Activated naive CD8-positive, alpha-beta T cell treated with anti-CD3 and anti-CD28 coated beads, Interleukin-2, amount 50 U/mL, for 24 hours (primary cell): ENCODE measurements around the gene ZNF577.

Experiments
- ATAC-seq: fragments of 150-1000 bp; cut with Tn5 transposase; one replicate; pipeline ENCODE4 v1.10.0; 2021
- DNase-seq: peaks from one replicate; pipeline ENCODE4 v3.0.0; 2021
- H3K27ac Mint-ChIP-seq: one replicate; pipeline ENCODE4 v1.8.0; 2021; ENCODE audit warnings: mild to moderate bottlenecking, mixed read lengths
- H3K27me3 Mint-ChIP-seq: one replicate; pipeline ENCODE4 v1.8.0; 2021; ENCODE audit warnings: mixed read lengths
- H3K36me3 Mint-ChIP-seq: one replicate; pipeline ENCODE4 v1.8.0; 2021; ENCODE audit warnings: low read depth, mixed read lengths
- H3K4me1 Mint-ChIP-seq: one replicate; pipeline ENCODE4 v1.8.0; 2021; ENCODE audit warnings: mixed read lengths
- H3K4me3 Mint-ChIP-seq: one replicate; pipeline ENCODE4 v1.8.0; 2021; ENCODE audit warnings: mild to moderate bottlenecking, moderate library complexity, mixed read lengths
- H3K9me3 Mint-ChIP-seq: one replicate; pipeline ENCODE4 v1.8.0; 2021; ENCODE audit warnings: mixed read lengths

ZNF577 gene

GRCh38 chr19:51904331-51905165, 16.8 kb upstream of the ZNF577 start, which contains the start of gene ZNF649:
TSS of gene ZNF649 (minus strand) at chr19:51905017. CDS start at chr19:51900107, 4,910 bp downstream.
- H3K27ac Mint-ChIP-seq: peak within 1 kb of the TSS; percentile 97
- H3K9me3 Mint-ChIP-seq: peaks cover 68% of the 10 kb centered on the region
- H3K27me3 Mint-ChIP-seq: peaks cover 18% of the 10 kb centered on the region
- H3K4me3 Mint-ChIP-seq: peak within 1 kb of the TSS; percentile 98
- H3K36me3 Mint-ChIP-seq: peaks cover 87% of the 10 kb centered on the region
- peaks cover 25% of the 10 kb centered on the region for H3K4me1 Mint-ChIP-seq
- DNase-seq (peak; percentile 84), ATAC-seq (peak; percentile 87)

GRCh38 chr19:51903192-51903591, 15.4 kb upstream of the ZNF577 start:
- Mint-ChIP-seq H3K36me3 (peaks cover 94% of the 10 kb centered on the region), H3K4me3 (peak overlapping the region; percentile 58), H3K27ac (no peak overlapping the region), H3K27me3 (peaks cover 13% of the 10 kb centered on the region), H3K9me3 (peaks cover 61% of the 10 kb centered on the region), H3K4me1 (peaks cover 25% of the 10 kb centered on the region)
- DNase-seq (no peak), ATAC-seq (no peak)

GRCh38 chr19:51901860-51902259, 14.1 kb upstream of the ZNF577 start:
- Mint-ChIP-seq H3K27me3 (peaks cover 6% of the 10 kb centered on the region), H3K27ac (no peak overlapping the region), H3K4me3 (no peak overlapping the region), H3K36me3 (peaks cover 95% of the 10 kb centered on the region), H3K9me3 (peaks cover 59% of the 10 kb centered on the region), H3K4me1 (peaks cover 25% of the 10 kb centered on the region)
- no peak for DNase-seq
- no peak for ATAC-seq

DNA sequence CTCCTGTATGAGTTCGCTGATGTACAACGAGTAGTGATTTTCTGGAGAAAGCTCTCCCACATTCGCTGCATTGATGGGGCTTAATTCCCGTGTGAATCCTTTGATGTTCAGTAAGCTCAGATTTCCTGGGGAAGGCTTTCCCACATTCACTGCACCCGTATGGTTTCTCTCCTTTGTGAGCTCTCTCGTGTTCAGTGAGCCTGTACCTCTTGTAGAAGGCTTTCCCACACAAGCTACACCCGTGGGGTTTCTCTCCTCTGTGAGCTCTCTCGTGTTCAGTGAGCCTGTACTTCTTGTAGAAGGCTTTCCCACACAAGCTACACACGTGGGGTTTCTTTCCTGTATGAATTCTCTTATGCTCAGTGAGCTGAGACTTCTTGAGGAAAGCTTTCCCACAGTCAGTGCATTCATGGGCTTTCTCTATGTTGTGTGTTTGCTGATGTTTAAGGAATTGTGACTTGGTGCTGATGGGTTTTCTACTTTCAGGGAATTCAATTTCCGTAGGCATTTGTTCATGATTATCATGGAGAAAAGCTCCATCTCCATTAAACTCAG, 3.5 kb upstream of the ZNF577 start:
- Mint-ChIP-seq H3K27me3 (no peaks in the 10 kb centered on the region), H3K9me3 (peaks cover 75% of the 10 kb centered on the region), H3K4me3 (no peak overlapping the region), H3K4me1 (peaks cover 11% of the 10 kb centered on the region), H3K36me3 (peaks cover 98% of the 10 kb centered on the region), H3K27ac (no peak overlapping the region)
- DNase-seq (no peak), ATAC-seq (no peak)

DNA sequence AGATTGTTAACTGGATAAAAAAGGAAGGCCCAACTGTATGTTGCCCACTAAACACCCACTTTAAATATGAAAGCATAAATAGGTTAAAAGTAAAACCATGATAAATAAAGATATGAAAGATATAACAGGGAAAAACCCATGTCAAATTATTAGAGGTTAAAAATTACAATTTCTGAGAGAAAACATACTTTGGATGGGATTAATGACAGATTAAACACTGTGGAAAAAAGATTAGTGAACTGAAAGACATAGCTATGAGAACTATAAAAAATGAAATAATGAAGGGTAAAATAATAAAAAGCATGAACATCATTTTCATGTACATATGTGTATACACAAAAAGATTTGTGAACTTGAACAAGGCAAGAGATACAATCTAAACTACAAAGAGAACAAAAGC, 2.2 kb upstream of the ZNF577 start:
- Mint-ChIP-seq H3K27ac (no peak overlapping the region), H3K4me1 (peaks cover 11% of the 10 kb centered on the region), H3K27me3 (no peaks in the 10 kb centered on the region), H3K36me3 (peaks cover 97% of the 10 kb centered on the region), H3K9me3 (peaks cover 77% of the 10 kb centered on the region), H3K4me3 (no peak overlapping the region)
- DNase-seq (no peak), ATAC-seq (no peak)

DNA sequence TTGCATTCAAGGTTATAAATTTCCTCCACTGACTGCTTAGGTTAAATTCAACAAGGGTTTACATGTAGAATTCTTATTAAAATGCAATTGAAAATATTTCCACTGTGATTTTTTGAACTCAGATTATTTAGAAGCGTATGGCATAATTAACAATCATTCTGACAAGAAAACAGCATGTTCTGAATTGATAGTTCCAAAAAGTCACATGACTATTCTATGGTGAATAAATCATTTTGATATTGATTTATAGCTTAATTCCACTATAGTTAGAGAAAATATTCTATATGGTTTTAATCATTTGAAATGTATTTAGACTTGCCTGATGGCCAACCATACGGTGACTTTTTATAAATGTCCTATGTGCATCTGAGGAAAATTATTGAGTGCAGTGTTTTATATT, 3.0 kb downstream of the ZNF577 start:
- no peak for ATAC-seq
- H3K36me3 Mint-ChIP-seq: peaks cover 90% of the 10 kb centered on the region
- H3K4me1 Mint-ChIP-seq: peaks cover 6% of the 10 kb centered on the region

DNA sequence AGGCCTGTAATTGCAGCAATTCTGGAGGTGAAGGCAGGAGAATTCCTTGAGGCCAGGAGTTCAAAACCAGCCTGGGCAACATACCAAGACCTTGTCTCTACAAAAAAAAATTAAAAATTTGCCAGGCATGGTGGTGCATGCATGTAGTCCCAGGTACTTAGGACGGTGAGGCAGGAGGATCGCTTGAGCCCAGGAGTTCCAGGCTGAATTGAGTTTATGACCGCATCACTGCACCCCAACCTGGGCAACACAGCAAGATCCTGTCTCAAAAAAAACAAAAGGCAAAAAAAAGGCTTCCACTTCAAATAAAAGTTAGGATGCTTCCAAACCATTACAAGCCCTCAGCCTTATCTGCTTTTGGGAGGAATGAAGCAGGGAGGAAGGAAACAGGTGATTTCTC, 5.2 kb downstream of the ZNF577 start:
- no peak for ATAC-seq
- Mint-ChIP-seq H3K4me3 (no peak overlapping the region), H3K27me3 (no peaks in the 10 kb centered on the region), H3K9me3 (peaks cover 70% of the 10 kb centered on the region), H3K27ac (no peak overlapping the region), H3K4me1 (peaks cover 5% of the 10 kb centered on the region), H3K36me3 (peaks cover 88% of the 10 kb centered on the region)
- DNase-seq: no peak

More for the DNA sequence above, 3.0 kb downstream of the ZNF577 start:
- no peaks in the 10 kb centered on the region for H3K27me3 Mint-ChIP-seq
- H3K27ac Mint-ChIP-seq: no peak overlapping the region
- H3K9me3 Mint-ChIP-seq: peaks cover 71% of the 10 kb centered on the region
- DNase-seq: no peak
- H3K4me3 Mint-ChIP-seq: no peak overlapping the region

DNA sequence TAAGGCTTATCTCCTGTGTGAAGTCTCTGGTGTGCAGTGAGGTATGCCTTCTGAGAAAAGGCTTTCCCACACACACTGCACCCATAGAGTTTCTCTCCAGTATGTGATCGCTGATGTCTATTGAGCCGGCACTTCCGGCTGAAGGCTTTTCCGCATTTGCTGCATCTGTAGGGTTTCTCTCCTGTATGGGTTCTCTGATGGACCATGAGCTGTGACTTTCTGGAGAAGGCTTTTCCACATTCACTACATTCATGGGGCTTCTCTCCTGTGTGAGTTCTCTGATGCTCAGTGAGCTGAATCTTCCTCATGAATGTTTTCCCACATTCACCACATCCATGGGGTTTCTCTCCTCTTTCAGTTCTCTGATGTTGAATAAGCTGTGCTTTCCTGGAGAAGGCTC, 14.7 kb downstream of the ZNF577 start:
- Mint-ChIP-seq H3K4me1 (no peaks in the 10 kb centered on the region), H3K27me3 (no peaks in the 10 kb centered on the region), H3K27ac (no peak overlapping the region), H3K36me3 (peaks cover 94% of the 10 kb centered on the region), H3K9me3 (peaks cover 94% of the 10 kb centered on the region), H3K4me3 (no peak overlapping the region)
- ATAC-seq: no peak
- DNase-seq: no peak

DNA sequence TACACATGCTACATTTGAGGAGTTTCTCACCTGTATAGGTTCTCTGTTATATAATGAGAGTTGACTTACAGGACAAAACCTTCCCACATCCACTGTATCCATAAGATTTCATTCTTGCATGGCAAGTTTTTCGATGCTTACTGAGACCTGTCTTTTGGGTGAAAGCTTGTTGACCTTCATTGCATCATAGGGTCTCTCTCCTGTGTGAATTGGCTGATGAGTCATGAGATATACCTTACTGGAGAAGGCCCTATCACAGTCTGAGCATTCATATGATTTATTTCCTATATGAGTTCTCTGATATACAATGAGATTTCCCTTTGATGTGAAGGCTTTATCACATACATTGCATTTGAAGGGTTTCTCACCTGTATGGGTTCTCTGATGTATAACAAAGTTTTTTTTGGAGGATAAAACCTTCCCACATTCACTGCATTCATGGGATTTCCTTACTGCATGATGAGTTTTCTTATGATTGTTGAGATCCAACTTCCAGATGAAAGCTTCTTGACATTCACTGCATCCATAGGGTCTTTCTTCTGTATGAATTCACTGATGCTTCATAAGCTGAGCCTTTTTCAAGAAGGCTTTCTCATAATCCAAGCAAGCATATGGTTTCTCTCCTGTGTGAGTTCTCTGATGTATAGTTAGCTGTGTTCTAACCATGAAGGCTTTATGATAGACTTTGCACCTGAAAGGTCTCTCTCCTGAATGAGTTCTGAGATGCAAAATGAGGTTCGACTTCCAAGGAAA, 25.7 kb downstream of the ZNF577 start:
- DNase-seq (no peak), ATAC-seq (no peak)
- H3K4me3 Mint-ChIP-seq: no peak overlapping the region
- H3K36me3 Mint-ChIP-seq: peaks cover 72% of the 10 kb centered on the region
- H3K4me1 Mint-ChIP-seq: no peaks in the 10 kb centered on the region
- peaks cover 57% of the 10 kb centered on the region for H3K9me3 Mint-ChIP-seq
- H3K27ac Mint-ChIP-seq: no peak overlapping the region
- no peaks in the 10 kb centered on the region for H3K27me3 Mint-ChIP-seq

GRCh38 chr19:51837145-51837544, 50.6 kb downstream of the ZNF577 start:
- H3K27ac Mint-ChIP-seq: no peak overlapping the region
- H3K4me1 Mint-ChIP-seq: no peaks in the 10 kb centered on the region
- H3K27me3 Mint-ChIP-seq: no peaks in the 10 kb centered on the region
- H3K9me3 Mint-ChIP-seq: peaks cover 48% of the 10 kb centered on the region
- peaks cover 29% of the 10 kb centered on the region for H3K36me3 Mint-ChIP-seq
- DNase-seq (no peak), ATAC-seq (no peak)
- no peak overlapping the region for H3K4me3 Mint-ChIP-seq

GRCh38 chr19:51830274-51830673, 57.5 kb downstream of the ZNF577 start:
- DNase-seq (no peak), ATAC-seq (no peak)
- Mint-ChIP-seq H3K27me3 (no peaks in the 10 kb centered on the region), H3K9me3 (peaks cover 60% of the 10 kb centered on the region), H3K4me1 (no peaks in the 10 kb centered on the region), H3K4me3 (no peak overlapping the region), H3K27ac (no peak overlapping the region), H3K36me3 (peaks cover 13% of the 10 kb centered on the region)

GRCh38 chr19:51824281-51825005, 63.3 kb downstream of the ZNF577 start:
- Mint-ChIP-seq H3K4me3 (no peak overlapping the region), H3K9me3 (peaks cover 70% of the 10 kb centered on the region), H3K36me3 (peaks cover 12% of the 10 kb centered on the region), H3K4me1 (no peaks in the 10 kb centered on the region), H3K27me3 (no peaks in the 10 kb centered on the region), H3K27ac (no peak overlapping the region)
- DNase-seq (no peak), ATAC-seq (no peak)

GRCh38 chr19:51822946-51823345, 64.8 kb downstream of the ZNF577 start:
- Mint-ChIP-seq H3K36me3 (peaks cover 12% of the 10 kb centered on the region), H3K9me3 (peaks cover 67% of the 10 kb centered on the region), H3K4me3 (no peak overlapping the region), H3K4me1 (no peaks in the 10 kb centered on the region), H3K27ac (no peak overlapping the region), H3K27me3 (no peaks in the 10 kb centered on the region)
- no peak for ATAC-seq
- DNase-seq: no peak

DNA sequence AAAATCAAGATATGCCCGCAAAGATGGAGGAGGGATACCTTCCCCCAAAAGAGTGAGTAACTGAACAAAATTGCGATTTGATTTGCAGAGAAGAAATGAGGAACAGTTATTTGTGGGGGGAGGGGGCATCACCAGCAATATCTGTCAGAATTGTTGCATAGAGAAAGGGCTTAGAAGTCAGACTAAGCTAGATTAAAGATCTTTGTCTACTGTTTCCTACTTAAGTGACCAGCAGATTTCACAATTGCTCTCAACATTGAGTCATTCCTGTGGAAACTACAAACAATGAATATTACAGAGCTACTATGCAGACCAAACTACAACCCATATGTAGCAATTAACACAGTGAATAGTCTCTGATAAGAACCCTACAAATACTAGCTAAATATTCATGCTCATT, 65.4 kb downstream of the ZNF577 start:
- H3K9me3 Mint-ChIP-seq: peaks cover 65% of the 10 kb centered on the region
- H3K36me3 Mint-ChIP-seq: peaks cover 10% of the 10 kb centered on the region
- DNase-seq: no peak
- H3K27ac Mint-ChIP-seq: no peak overlapping the region
- H3K4me3 Mint-ChIP-seq: no peak overlapping the region
- no peak for ATAC-seq
- no peaks in the 10 kb centered on the region for H3K27me3 Mint-ChIP-seq
- H3K4me1 Mint-ChIP-seq: no peaks in the 10 kb centered on the region
